ENCODE data around the gene PTBP1. TPM values are rescaled to one million over a fixed set of nuclear protein-coding genes. Genes with fewer than 3 reads are reported as not detected.

Gene PTBP1
- total and polyA plus RNA-seq, 7 experiments from 2014 or later = 113 to 524 (median 322) TPM

GRCh38 chr19:806815-807421 lies 9.7 kb downstream of the PTBP1 start:
- H3K27ac ChIP-seq (ENCODE audit: low read depth, low read length) = no peak overlapping the region
- H3K4me1 ChIP-seq (ENCODE audit: control insufficient read depth in 2 of 2, insufficient read depth in 2 of 2, low read length in 2 of 2) = peaks cover 9 to 15% of the 10 kb centered on the region in 2 donors
- H3K9me3 ChIP-seq (ENCODE audit: control insufficient read depth in 2 of 3, low read length in 3 of 3) = no peaks in the 10 kb centered on the region
- DNase-seq (no peak), ATAC-seq (no peak)
- Mint-ChIP-seq H3K27me3 (no peaks in the 10 kb centered on the region), H3K27ac (peak overlapping the region in 1 of 9 donors; percentile 22), H3K36me3 (peaks cover 0 to 29% (median 15%) of the 10 kb centered on the region in 5 donors), H3K4me1 (peaks cover 12 to 28% (median 21%) of the 10 kb centered on the region in 7 donors), H3K9me3 (peaks cover 0 to 4% (median 0%) of the 10 kb centered on the region in 11 donors), H3K4me3 (no peak overlapping the region)
- ChIA-PET POLR2A (no interaction called here), CTCF (no interaction called here)
- H3K36me3 ChIP-seq (ENCODE audit: control insufficient read depth in 2 of 3, insufficient read depth in 3 of 3, low read length in 3 of 3) = peaks cover 25 to 97% (median 29%) of the 10 kb centered on the region in 3 experiments
- intact Hi-C loops (cut with micrococcal nuclease) = no loop called here
- no peaks in the 10 kb centered on the region for H3K27me3 ChIP-seq (ENCODE audit: control insufficient read depth in 2 of 2, insufficient read depth in 2 of 2, low read length in 2 of 2)
- no peak overlapping the region for H3K4me3 ChIP-seq (ENCODE audit: low read length)

DNA sequence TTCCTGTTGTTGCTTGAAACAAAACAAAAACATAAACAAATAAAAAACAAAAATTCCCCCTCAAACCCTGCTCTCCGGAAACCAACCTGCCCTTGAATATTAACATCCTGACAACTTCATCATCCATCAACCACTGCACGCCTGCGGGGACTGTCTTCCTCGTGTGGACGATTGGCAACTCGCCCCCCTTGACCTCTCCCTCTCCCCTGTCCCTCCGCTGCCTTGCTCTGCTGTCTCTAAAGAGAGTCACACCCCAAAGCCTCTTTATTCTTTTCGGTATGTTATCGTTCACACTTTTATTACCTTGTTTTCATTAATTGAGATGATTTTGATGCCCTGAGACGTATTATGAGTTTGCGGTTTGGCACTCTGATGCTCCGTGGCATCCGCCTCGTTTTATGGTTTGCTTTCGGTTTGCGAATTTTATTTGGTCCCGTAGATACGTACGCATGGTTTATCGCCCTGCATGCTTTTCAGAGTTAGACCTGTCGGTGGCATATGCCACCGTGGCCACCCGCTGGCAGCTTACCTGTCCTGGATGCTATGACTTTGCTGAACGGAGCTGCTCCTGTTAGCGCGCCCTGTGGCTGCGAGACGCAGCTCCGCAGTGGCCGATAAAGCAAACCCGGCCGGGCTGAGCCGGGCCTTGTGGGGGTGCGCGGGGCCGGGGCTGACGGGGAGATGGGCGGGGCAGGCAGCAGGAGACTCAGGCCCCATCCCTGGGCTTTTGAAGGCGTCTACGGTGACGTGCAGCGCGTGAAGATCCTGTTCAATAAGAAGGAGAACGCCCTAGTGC lies 10.6 kb downstream of the PTBP1 start:
- Histone ChIP-seq H3K9me3 (ENCODE audit: control insufficient read depth in 2 of 3, low read length in 3 of 3) (no peaks in the 10 kb centered on the region), H3K36me3 (ENCODE audit: control insufficient read depth in 2 of 3, insufficient read depth in 3 of 3, low read length in 3 of 3) (peaks cover 25 to 92% (median 29%) of the 10 kb centered on the region in 3 experiments), H3K27ac (ENCODE audit: low read depth, low read length) (no peak overlapping the region), H3K4me3 (ENCODE audit: low read length) (no peak overlapping the region), H3K4me1 (ENCODE audit: control insufficient read depth in 2 of 2, insufficient read depth in 2 of 2, low read length in 2 of 2) (peaks cover under 1 to 6% of the 10 kb centered on the region in 2 donors), H3K27me3 (ENCODE audit: control insufficient read depth in 2 of 2, insufficient read depth in 2 of 2, low read length in 2 of 2) (no peaks in the 10 kb centered on the region)
- H3K4me3 Mint-ChIP-seq = peak overlapping the region in 1 of 10 donors; percentile 13
- peaks cover 5 to 19% (median 14%) of the 10 kb centered on the region in 7 donors for H3K4me1 Mint-ChIP-seq
- intact Hi-C loops (cut with micrococcal nuclease) = no loop called here
- ATAC-seq = no peak
- CTCF ChIA-PET = no interaction called here
- H3K27me3 Mint-ChIP-seq = no peaks in the 10 kb centered on the region
- POLR2A ChIA-PET = no interaction called here
- peaks cover 0 to 24% (median 16%) of the 10 kb centered on the region in 5 donors for H3K36me3 Mint-ChIP-seq
- no peak for DNase-seq
- peaks cover 0 to 4% (median 0%) of the 10 kb centered on the region in 11 donors for H3K9me3 Mint-ChIP-seq
- H3K27ac Mint-ChIP-seq = peak overlapping the region in 5 of 9 donors; percentile 43 to 72 (median 52)

DNA sequence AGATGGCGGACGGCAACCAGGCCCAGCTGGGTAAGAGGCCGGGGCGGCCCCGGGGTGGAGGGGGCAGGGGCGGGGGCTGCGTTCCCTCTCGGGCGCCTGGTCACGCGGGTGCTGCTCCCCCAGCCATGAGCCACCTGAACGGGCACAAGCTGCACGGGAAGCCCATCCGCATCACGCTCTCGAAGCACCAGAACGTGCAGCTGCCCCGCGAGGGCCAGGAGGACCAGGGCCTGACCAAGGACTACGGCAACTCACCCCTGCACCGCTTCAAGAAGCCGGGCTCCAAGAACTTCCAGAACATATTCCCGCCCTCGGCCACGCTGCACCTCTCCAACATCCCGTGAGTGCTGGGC lies 11.1 kb downstream of the PTBP1 start:
- H3K9me3 Mint-ChIP-seq = peaks cover 0 to 4% (median 0%) of the 10 kb centered on the region in 11 donors
- Histone ChIP-seq H3K27me3 (ENCODE audit: control insufficient read depth in 2 of 2, insufficient read depth in 2 of 2, low read length in 2 of 2) (no peaks in the 10 kb centered on the region), H3K27ac (ENCODE audit: low read depth, low read length) (no peak overlapping the region), H3K36me3 (ENCODE audit: control insufficient read depth in 2 of 3, insufficient read depth in 3 of 3, low read length in 3 of 3) (peaks cover 25 to 86% (median 29%) of the 10 kb centered on the region in 3 experiments), H3K9me3 (ENCODE audit: control insufficient read depth in 2 of 3, low read length in 3 of 3) (no peaks in the 10 kb centered on the region), H3K4me3 (ENCODE audit: low read length) (no peak overlapping the region), H3K4me1 (ENCODE audit: control insufficient read depth in 2 of 2, insufficient read depth in 2 of 2, low read length in 2 of 2) (peaks cover 0 to 2% of the 10 kb centered on the region in 2 donors)
- no peak overlapping the region for H3K27ac Mint-ChIP-seq
- no peak overlapping the region for H3K4me3 Mint-ChIP-seq
- DNase-seq = no peak
- no peaks in the 10 kb centered on the region for H3K27me3 Mint-ChIP-seq
- POLR2A ChIA-PET = no interaction called here
- CTCF ChIA-PET = no interaction called here
- H3K36me3 Mint-ChIP-seq = peaks cover 0 to 24% (median 16%) of the 10 kb centered on the region in 5 donors
- intact Hi-C loops (cut with micrococcal nuclease) = no loop called here
- peaks cover 5 to 15% (median 11%) of the 10 kb centered on the region in 7 donors for H3K4me1 Mint-ChIP-seq
- ATAC-seq = no peak

DNA sequence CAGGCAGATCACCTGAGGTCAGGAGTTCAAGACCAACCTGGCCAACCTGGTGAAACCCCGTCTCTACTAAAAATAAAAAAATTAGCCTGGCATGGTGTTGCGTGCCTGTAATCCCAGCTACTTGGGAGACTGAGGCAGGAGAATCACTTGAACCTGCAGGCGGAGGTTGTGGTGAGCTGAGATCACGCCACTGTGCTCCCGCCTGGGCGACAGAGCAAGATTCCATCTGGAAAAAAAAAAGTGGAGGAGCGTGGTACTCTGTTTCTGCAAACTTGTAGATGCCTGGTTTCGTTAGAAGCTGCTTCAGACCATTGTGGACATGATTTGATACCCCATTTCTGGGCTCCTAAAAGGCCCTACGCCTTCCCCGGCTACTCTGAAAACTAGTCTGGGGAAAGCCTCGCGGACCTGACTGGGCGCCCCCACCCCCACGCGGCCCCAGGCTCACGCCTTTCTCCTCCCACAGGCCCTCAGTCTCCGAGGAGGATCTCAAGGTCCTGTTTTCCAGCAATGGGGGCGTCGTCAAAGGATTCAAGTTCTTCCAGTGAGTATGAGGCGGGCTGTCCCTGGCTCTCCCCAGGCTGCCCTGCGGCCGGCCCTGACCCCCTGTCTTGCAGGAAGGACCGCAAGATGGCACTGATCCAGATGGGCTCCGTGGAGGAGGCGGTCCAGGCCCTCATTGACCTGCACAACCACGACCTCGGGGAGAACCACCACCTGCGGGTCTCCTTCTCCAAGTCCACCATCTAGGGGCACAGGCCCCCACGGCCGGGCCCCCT lies 13.0 kb downstream of the PTBP1 start:
- Histone ChIP-seq H3K36me3 (ENCODE audit: control insufficient read depth in 2 of 3, insufficient read depth in 3 of 3, low read length in 3 of 3) (peaks cover 17 to 78% (median 22%) of the 10 kb centered on the region in 3 experiments), H3K27ac (ENCODE audit: low read depth, low read length) (no peak overlapping the region), H3K27me3 (ENCODE audit: control insufficient read depth in 2 of 2, insufficient read depth in 2 of 2, low read length in 2 of 2) (no peaks in the 10 kb centered on the region), H3K9me3 (ENCODE audit: control insufficient read depth in 2 of 3, low read length in 3 of 3) (no peaks in the 10 kb centered on the region), H3K4me3 (ENCODE audit: low read length) (no peak overlapping the region), H3K4me1 (ENCODE audit: control insufficient read depth in 2 of 2, insufficient read depth in 2 of 2, low read length in 2 of 2) (no peaks in the 10 kb centered on the region)
- Mint-ChIP-seq H3K9me3 (peaks cover 0 to 4% (median 0%) of the 10 kb centered on the region in 11 donors), H3K4me3 (no peak overlapping the region), H3K27ac (no peak overlapping the region), H3K36me3 (peaks cover 0 to 24% (median 20%) of the 10 kb centered on the region in 5 donors), H3K27me3 (no peaks in the 10 kb centered on the region), H3K4me1 (peaks cover 5 to 9% (median 9%) of the 10 kb centered on the region in 7 donors)
- intact Hi-C loops (cut with micrococcal nuclease) = no loop called here
- ChIA-PET CTCF (no interaction called here), POLR2A (no interaction called here)
- no peak for DNase-seq
- no peak for ATAC-seq

DNA sequence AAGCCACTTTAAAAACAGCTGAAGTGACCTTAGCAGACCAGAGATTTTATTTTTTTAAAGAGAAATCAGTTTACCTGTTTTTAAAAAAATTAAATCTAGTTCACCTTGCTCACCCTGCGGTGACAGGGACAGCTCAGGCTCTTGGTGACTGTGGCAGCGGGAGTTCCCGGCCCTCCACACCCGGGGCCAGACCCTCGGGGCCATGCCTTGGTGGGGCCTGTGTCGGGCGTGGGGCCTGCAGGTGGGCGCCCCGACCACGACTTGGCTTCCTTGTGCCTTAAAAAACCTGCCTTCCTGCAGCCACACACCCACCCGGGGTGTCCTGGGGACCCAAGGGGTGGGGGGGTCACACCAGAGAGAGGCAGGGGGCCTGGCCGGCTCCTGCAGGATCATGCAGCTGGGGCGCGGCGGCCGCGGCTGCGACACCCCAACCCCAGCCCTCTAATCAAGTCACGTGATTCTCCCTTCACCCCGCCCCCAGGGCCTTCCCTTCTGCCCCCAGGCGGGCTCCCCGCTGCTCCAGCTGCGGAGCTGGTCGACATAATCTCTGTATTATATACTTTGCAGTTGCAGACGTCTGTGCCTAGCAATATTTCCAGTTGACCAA lies 13.7 kb downstream of the PTBP1 start:
- DNase-seq = no peak
- Mint-ChIP-seq H3K36me3 (peaks cover 0 to 29% (median 20%) of the 10 kb centered on the region in 5 donors), H3K4me3 (no peak overlapping the region), H3K27ac (no peak overlapping the region), H3K4me1 (peaks cover 5 to 9% (median 9%) of the 10 kb centered on the region in 7 donors), H3K27me3 (no peaks in the 10 kb centered on the region), H3K9me3 (peaks cover 0 to 6% (median 0%) of the 10 kb centered on the region in 11 donors)
- ChIA-PET POLR2A (no interaction called here), CTCF (no interaction called here)
- no peak overlapping the region for H3K4me3 ChIP-seq (ENCODE audit: low read length)
- H3K4me1 ChIP-seq (ENCODE audit: control insufficient read depth in 2 of 2, insufficient read depth in 2 of 2, low read length in 2 of 2) = no peaks in the 10 kb centered on the region
- H3K36me3 ChIP-seq (ENCODE audit: control insufficient read depth in 2 of 3, insufficient read depth in 3 of 3, low read length in 3 of 3) = peaks cover 17 to 70% (median 22%) of the 10 kb centered on the region in 3 experiments
- intact Hi-C loops (cut with micrococcal nuclease) = no loop called here
- H3K9me3 ChIP-seq (ENCODE audit: control insufficient read depth in 2 of 3, low read length in 3 of 3) = no peaks in the 10 kb centered on the region
- no peak overlapping the region for H3K27ac ChIP-seq (ENCODE audit: low read depth, low read length)
- no peak for ATAC-seq
- no peaks in the 10 kb centered on the region for H3K27me3 ChIP-seq (ENCODE audit: control insufficient read depth in 2 of 2, insufficient read depth in 2 of 2, low read length in 2 of 2)

DNA sequence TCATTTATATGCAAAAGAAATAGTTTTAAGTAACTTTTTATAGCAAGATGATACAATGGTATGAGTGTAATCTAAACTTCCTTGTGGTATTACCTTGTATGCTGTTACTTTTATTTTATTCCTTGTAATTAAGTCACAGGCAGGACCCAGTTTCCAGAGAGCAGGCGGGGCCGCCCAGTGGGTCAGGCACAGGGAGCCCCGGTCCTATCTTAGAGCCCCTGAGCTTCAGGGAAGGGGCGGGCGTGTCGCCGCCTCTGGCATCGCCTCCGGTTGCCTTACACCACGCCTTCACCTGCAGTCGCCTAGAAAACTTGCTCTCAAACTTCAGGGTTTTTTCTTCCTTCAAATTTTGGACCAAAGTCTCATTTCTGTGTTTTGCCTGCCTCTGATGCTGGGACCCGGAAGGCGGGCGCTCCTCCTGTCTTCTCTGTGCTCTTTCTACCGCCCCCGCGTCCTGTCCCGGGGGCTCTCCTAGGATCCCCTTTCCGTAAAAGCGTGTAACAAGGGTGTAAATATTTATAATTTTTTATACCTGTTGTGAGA lies 14.3 kb downstream of the PTBP1 start:
- Histone ChIP-seq H3K4me1 (ENCODE audit: control insufficient read depth in 2 of 2, insufficient read depth in 2 of 2, low read length in 2 of 2) (no peaks in the 10 kb centered on the region), H3K4me3 (ENCODE audit: low read length) (no peak overlapping the region), H3K27me3 (ENCODE audit: control insufficient read depth in 2 of 2, insufficient read depth in 2 of 2, low read length in 2 of 2) (no peaks in the 10 kb centered on the region), H3K9me3 (ENCODE audit: control insufficient read depth in 2 of 3, low read length in 3 of 3) (no peaks in the 10 kb centered on the region), H3K36me3 (ENCODE audit: control insufficient read depth in 2 of 3, insufficient read depth in 3 of 3, low read length in 3 of 3) (peaks cover 14 to 64% (median 19%) of the 10 kb centered on the region in 3 experiments), H3K27ac (ENCODE audit: low read depth, low read length) (no peak overlapping the region)
- no peaks in the 10 kb centered on the region for H3K27me3 Mint-ChIP-seq
- peaks cover 5 to 9% (median 9%) of the 10 kb centered on the region in 7 donors for H3K4me1 Mint-ChIP-seq
- DNase-seq (no peak), ATAC-seq (no peak)
- peak overlapping the region in 3 of 9 donors; percentile 5 to 33 (median 19) for H3K27ac Mint-ChIP-seq
- CTCF ChIA-PET = no interaction called here
- H3K36me3 Mint-ChIP-seq = peaks cover 4 to 35% (median 24%) of the 10 kb centered on the region in 5 donors
- peaks cover 0 to 9% (median 0%) of the 10 kb centered on the region in 11 donors for H3K9me3 Mint-ChIP-seq
- POLR2A ChIA-PET = no interaction called here
- intact Hi-C loops (cut with micrococcal nuclease) = no loop called here
- no peak overlapping the region for H3K4me3 Mint-ChIP-seq
